Tibial nerve (tissue), 4 donors: ENCODE data around the gene VSTM4. TPM values are rescaled to one million over a fixed set of nuclear protein-coding genes. Genes with fewer than 3 reads are reported as not detected.
A peak's percentile ranks its signal among the peaks of the same experiment; 100 is the strongest.

ENCODE experiments used
- DNase-seq, 2 donors: peaks; one replicate each; pipeline ENCODE4 v3.0.0-alpha.2; 2019; ENCODE audit warnings: low spot score in 2 of 2
- H3K27ac ChIP-seq, 4 donors: fragments of 200-600 bp; sonication (generic) in 3 of 4; one replicate each; pipeline ENCODE4 v1.5.1; 2017 to 2019; ENCODE audit warnings: mild to moderate bottlenecking in 1 of 4
- H3K27me3 ChIP-seq, 2 donors: fragments of 200-600 bp; sonication (generic) in 1 of 2; one replicate each; pipeline versions ENCODE4 v1.5.1 to v1.6.0; 2017 to 2019
- H3K36me3 ChIP-seq, 3 donors: fragments of 200-600 bp; sonication (generic); one replicate each; pipeline ENCODE4 v1.5.1; 2018 to 2019
- H3K4me1 ChIP-seq, 4 donors: fragments of 200-600 bp; sonication (generic) in 3 of 4; one replicate each; pipeline ENCODE4 v1.5.1; 2017 to 2019
- H3K4me3 ChIP-seq, 4 donors: fragments of 200-600 bp; sonication (generic) in 3 of 4; one replicate each; pipeline ENCODE4 v1.5.1; 2017 to 2019; ENCODE audit warnings: mild to moderate bottlenecking in 1 of 4, moderate library complexity in 1 of 4
- H3K9me3 ChIP-seq, 4 donors: fragments of 200-600 bp; sonication (generic) in 3 of 4; one replicate each; pipeline ENCODE4 v1.5.1; 2017 to 2019
- EP300 ChIP-seq, 2 donors: sonication (generic); formaldehyde crosslinking; IDR thresholded peaks; one replicate each; pipeline ENCODE4 v1.6.1; 2017; ENCODE audit warnings: antibody characterized with exemption in 2 of 2, mild to moderate bottlenecking in 1 of 2
- POLR2A ChIP-seq, 2 donors: fragments of 450-650 bp; IDR thresholded peaks; one replicate each; pipeline ENCODE4 v1.6.1; 2017; ENCODE audit warnings: antibody characterized with exemption in 2 of 2, mild to moderate bottlenecking in 2 of 2, moderate library complexity in 2 of 2
- whole genome bisulfite sequencing, 2 donors: methylation state at CpG; one replicate each; pipeline ENCODE4 v1.1.5; 2018; 5-methylcytosine and 5-hydroxymethylcytosine counted together
- total RNA-seq, 4 donors: library from RNA; depleted of rRNA; stranded (reverse); fragments of >200 nt; gene quantifications; one replicate each; pipeline ENCODE4 v1.1.0, GENCODE V29; 2016
- TF ChIP-seq, protein P1 (sequence below), 5 experiments: fragments of 200-600 bp in 3 of 5; fragments of 450-650 bp in 2 of 5; sonication (generic) in 3 of 5; IDR thresholded peaks; one replicate each; pipeline ENCODE4 v1.5.1; 2016 to 2019; ENCODE audit warnings: antibody characterized with exemption in 5 of 5, mild to moderate bottlenecking in 3 of 5, moderate library complexity in 2 of 5

VSTM4 gene
- total RNA-seq, 4 donors from 2014 or later = 9.8 to 18.2 (median 12.8) TPM

DNA sequence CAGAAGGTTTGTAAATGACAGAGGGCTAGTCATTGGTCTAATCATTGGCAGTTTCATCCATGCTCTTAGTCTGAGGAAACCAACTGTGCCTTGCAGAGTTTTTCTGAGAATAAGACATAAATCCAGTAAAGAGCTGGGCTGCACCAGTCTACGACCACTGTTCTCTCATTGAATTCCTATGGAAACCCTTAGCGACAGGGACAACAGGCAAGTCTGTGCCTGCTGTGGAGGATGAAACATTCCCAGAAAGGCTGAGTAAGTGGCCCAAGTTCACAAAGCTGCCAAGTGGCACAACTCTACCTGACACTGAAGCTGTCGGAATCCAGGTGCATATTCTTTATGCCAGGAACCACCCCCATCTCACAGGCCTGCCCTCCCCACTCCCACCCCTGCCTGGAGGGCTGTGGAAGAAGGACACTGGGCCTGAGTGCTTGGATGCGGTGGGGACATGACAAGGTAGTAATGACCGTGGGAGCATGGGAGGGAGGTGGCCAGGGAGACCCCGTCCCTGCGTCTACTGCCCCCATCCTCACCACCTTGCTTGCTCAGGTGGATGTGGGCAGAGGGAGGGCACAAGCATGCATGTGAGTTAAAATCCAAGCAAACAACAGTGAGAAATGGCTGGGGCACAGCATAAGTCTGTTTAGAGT lies 58.0 kb downstream of the VSTM4 start:
- Histone ChIP-seq H3K36me3 (no peaks in the 10 kb centered on the region), H3K27me3 (no peaks in the 10 kb centered on the region), H3K4me1 (peaks cover 0 to 16% (median 0%) of the 10 kb centered on the region in 4 donors), H3K9me3 (peaks cover 0 to 17% (median 1%) of the 10 kb centered on the region in 4 donors), H3K4me3 (no peak overlapping the region), H3K27ac (no peak overlapping the region)
- TF ChIP-seq POLR2A (IDR thresholded peaks at IDR 0.05) = no peak
- TF ChIP-seq, protein P1, sequence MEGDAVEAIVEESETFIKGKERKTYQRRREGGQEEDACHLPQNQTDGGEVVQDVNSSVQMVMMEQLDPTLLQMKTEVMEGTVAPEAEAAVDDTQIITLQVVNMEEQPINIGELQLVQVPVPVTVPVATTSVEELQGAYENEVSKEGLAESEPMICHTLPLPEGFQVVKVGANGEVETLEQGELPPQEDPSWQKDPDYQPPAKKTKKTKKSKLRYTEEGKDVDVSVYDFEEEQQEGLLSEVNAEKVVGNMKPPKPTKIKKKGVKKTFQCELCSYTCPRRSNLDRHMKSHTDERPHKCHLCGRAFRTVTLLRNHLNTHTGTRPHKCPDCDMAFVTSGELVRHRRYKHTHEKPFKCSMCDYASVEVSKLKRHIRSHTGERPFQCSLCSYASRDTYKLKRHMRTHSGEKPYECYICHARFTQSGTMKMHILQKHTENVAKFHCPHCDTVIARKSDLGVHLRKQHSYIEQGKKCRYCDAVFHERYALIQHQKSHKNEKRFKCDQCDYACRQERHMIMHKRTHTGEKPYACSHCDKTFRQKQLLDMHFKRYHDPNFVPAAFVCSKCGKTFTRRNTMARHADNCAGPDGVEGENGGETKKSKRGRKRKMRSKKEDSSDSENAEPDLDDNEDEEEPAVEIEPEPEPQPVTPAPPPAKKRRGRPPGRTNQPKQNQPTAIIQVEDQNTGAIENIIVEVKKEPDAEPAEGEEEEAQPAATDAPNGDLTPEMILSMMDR (IDR thresholded peaks at IDR 0.05) = no peak
- no peak for TF ChIP-seq EP300 (IDR thresholded peaks at IDR 0.05)
- WGBS, 2 donors = 89 to 95% methylated on average over 7 of the region's 7 CpGs
- DNase-seq = no peak

DNA sequence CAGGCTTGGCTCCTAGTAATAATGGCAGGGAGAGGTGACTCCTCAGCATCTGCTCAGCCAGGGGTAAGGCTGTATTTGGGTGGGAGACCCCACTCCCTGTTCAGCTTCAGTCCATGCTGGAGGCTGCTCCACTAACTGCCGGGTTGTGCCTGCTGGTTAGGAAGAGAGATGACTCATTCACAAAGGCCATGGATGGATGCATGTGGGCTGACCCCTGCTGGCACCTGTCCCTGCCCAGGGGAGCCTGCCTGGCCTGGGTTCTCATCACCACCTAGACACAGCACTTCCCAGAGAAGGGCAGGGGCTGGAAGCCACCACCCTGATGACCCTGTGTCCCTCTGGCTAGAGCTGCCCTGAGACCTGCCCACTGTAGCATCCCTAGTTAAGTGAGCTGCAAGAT lies 59.0 kb downstream of the VSTM4 start:
- H3K9me3 ChIP-seq = peaks cover 0 to 8% (median 0%) of the 10 kb centered on the region in 4 donors
- 50 to 63% methylated on average over 1 of the region's 1 CpG for WGBS, 2 donors
- H3K27me3 ChIP-seq = no peaks in the 10 kb centered on the region
- peaks cover 0 to 16% (median 0%) of the 10 kb centered on the region in 4 donors for H3K4me1 ChIP-seq
- no peak for TF ChIP-seq EP300 (IDR thresholded peaks at IDR 0.05)
- TF ChIP-seq, protein P1 (IDR thresholded peaks at IDR 0.05) = no peak
- no peak for TF ChIP-seq POLR2A (IDR thresholded peaks at IDR 0.05)
- no peaks in the 10 kb centered on the region for H3K36me3 ChIP-seq
- no peak overlapping the region for H3K4me3 ChIP-seq
- no peak for DNase-seq
- no peak overlapping the region for H3K27ac ChIP-seq

DNA sequence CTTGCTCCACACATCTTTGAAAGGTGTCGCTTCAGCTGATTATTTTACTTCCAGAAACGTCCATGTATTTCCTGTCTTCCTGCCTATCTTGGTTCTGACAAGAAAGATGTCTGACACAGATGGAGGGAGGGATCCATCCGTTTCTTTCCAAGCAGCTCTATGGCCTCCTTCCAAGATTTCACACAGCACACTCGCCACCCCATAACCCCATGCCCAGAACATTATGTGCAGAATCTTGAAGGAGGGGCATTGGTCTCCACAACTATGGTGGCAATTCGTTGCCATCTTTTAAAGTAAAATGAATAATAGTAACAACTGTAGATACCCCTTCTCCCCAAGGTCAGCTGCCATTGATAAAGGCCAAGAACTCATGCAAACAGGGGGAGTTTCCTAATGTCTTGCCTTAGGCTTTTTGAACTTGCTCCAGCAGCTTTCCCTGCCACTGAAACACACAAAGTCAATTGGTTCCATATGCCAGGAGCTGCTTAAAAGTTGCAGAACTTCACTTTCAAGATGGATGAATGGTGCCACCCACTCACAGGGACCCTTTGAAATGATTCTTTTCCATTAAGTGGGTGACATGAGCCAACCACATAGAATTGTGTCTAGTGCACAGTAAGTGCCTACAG lies 60.0 kb downstream of the VSTM4 start:
- no peak for DNase-seq
- Histone ChIP-seq H3K27me3 (no peaks in the 10 kb centered on the region), H3K4me3 (no peak overlapping the region), H3K27ac (no peak overlapping the region), H3K4me1 (peaks cover 0 to 16% (median 0%) of the 10 kb centered on the region in 4 donors), H3K36me3 (no peaks in the 10 kb centered on the region), H3K9me3 (peaks cover 0 to 2% (median 0%) of the 10 kb centered on the region in 4 donors)
- TF ChIP-seq, protein P1 (IDR thresholded peaks at IDR 0.05) = no peak
- TF ChIP-seq EP300 (IDR thresholded peaks at IDR 0.05) = peak in 1 of 2 donors; percentile 36
- WGBS, 2 donors = 43 to 46% methylated on average over 5 of the region's 5 CpGs

GRCh38 chr10:49054753-49055152 lies 60.6 kb downstream of the VSTM4 start:
- no peak for DNase-seq
- no peak overlapping the region for H3K27ac ChIP-seq
- H3K27me3 ChIP-seq = no peaks in the 10 kb centered on the region
- TF ChIP-seq, protein P1 (IDR thresholded peaks at IDR 0.05) = no peak
- no peak for TF ChIP-seq POLR2A (IDR thresholded peaks at IDR 0.05)
- TF ChIP-seq EP300 (IDR thresholded peaks at IDR 0.05) = no peak
- H3K4me1 ChIP-seq = peaks cover 0 to 19% (median 0%) of the 10 kb centered on the region in 4 donors
- 90 to 99% methylated on average over 5 of the region's 5 CpGs for WGBS, 2 donors
- H3K4me3 ChIP-seq = no peak overlapping the region
- H3K9me3 ChIP-seq = no peaks in the 10 kb centered on the region
- no peaks in the 10 kb centered on the region for H3K36me3 ChIP-seq

DNA sequence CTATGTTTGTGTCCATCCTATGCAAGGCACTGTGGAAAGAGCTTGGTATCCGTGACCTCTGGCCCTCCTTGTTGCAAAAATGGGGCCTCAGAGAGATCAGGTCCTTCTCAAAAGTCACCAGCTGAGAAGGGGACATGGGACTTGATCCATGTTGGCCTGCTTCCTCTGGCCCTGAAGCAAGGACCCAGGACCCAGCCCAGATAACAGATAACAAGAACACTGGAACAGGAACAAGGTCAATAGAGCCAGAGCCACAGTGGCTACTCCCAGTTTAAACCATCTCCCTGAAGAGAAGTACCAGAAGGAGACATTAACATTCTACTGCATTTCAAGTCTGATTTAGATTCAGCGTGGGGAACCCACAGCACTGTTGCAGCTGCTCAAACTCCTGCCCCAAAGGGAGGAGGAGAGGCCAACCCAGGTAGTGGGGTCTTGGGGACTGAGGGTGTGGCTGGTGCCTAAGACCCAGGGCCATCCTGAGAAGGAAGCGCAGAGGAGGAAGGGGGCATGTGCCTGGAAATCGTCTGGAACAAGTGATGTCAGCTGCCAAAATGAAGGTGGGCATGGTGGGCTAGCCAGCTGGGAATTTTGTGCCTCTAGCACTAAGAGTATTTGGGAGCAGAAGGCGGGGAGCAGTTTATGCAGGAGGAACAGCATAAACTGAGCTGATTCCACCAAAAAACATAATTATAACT lies 61.2 kb downstream of the VSTM4 start:
- Histone ChIP-seq H3K4me3 (no peak overlapping the region), H3K36me3 (no peaks in the 10 kb centered on the region), H3K27ac (no peak overlapping the region), H3K4me1 (peaks cover 0 to 20% (median 0%) of the 10 kb centered on the region in 4 donors), H3K9me3 (no peaks in the 10 kb centered on the region), H3K27me3 (no peaks in the 10 kb centered on the region)
- WGBS, 2 donors = 84 to 88% methylated on average over 5 of the region's 5 CpGs
- DNase-seq = no peak
- TF ChIP-seq, protein P1 (IDR thresholded peaks at IDR 0.05) = no peak
- TF ChIP-seq POLR2A (IDR thresholded peaks at IDR 0.05) = no peak
